Measurements from ENCODE around the gene FZR1. TPM values are rescaled to one million over a fixed set of nuclear protein-coding genes. Genes with fewer than 3 reads are reported as not detected.
A peak's percentile ranks its signal among the peaks of the same experiment; 100 is the strongest.

FZR1 gene
- total RNA-seq, 8 experiments from 2014 or later, result 15.8 to 33.6 (median 23.0) TPM

- 70 to 100% (median 93%) methylated on average over 1 to 6 of the region's 12 CpGs; no CpG with 5 or more reads in 3 of the 10 experiments for WGBS, 10 experiments
- Histone ChIP-seq H3K4me3 (no peak overlapping the region), H3K27ac (no peak overlapping the region), H3K4me1 (replicated peaks in 1 of 2) (peaks cover 0 to 2% of the 10 kb centered on the region in 2 donors)
- ATAC-seq (replicated peaks in 6 of 8), result no peak
- in situ Hi-C loops (cut with MboI; ENCODE audit: low pct_unique_long_range_greater_than_20kb in 2 of 9, low sequenced_read_pairs in 9 of 9, unreplicated experiment in 9 of 9), result no loop called here
Measured at GRCh38 chr19:3533563-3534216, 27.6 kb downstream of the FZR1 start.

DNA sequence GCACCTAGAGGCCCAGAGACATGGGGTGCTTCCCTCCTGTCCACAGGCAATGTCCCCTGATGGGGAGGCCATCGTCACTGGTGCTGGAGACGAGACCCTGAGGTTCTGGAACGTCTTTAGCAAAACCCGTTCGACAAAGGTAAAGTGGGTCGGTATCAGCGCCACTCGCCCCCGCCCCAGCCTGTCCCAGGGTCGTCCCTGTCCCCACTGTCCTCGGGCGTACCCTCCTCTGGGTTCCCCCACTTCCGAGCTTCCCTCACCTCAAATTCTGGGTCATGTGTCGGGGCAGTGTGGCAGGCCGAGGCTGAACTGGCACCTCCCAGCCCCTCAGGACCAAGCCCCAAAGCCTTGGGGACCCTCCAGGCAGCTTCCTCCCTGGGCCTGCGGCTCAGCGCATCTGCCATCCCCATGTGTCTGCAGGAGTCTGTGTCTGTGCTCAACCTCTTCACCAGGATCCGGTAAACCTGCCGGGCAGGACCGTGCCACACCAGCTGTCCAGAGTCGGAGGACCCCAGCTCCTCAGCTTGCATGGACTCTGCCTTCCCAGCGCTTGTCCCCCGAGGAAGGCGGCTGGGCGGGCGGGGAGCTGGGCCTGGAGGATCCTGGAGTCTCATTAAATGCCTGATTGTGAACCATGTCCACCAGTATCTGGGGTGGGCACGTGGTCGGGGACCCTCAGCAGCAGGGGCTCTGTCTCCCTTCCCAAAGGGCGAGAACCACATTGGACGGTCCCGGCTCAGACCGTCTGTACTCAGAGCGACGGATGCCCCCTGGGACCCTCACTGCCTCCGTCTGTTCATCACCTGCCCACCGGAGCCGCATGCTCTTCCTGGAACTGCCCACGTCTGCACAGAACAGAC, 28.5 kb downstream of the FZR1 start:
- H3K4me1 ChIP-seq (replicated peaks in 1 of 2), result peaks cover 0 to 11% of the 10 kb centered on the region in 2 donors
- H3K27ac ChIP-seq, result no peak overlapping the region
- WGBS, 10 experiments, result 79 to 90% (median 89%) methylated on average over 5 to 9 of the region's 38 CpGs; no CpG with 5 or more reads in 7 of the 10 experiments
- in situ Hi-C loops (cut with MboI; ENCODE audit: low pct_unique_long_range_greater_than_20kb in 2 of 9, low sequenced_read_pairs in 9 of 9, unreplicated experiment in 9 of 9), result no loop called here
- peak in 4 of 8 experiments; percentile 2 to 9 (median 4) for ATAC-seq (replicated peaks in 6 of 8)
- H3K4me3 ChIP-seq, result no peak overlapping the region

DNA sequence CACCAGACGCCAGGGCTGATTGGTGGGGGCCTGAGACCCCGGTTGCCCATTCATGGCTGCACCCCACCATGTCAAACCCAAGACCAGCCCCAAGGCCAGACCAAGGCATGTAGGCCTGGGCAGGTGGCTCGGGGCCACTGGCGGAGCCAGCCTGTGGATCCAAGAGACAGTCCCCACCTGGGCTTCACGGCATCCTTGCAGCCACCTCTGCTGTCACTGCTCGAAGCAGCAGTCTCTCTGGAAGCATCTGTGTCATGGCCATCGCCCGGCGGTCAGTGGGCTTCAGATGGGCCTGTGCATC, 29.1 kb downstream of the FZR1 start:
- 100% methylated on average over 1 to 3 of the region's 9 CpGs; no CpG with 5 or more reads in 7 of the 10 experiments for WGBS, 10 experiments
- Histone ChIP-seq H3K27ac (no peak overlapping the region), H3K4me3 (no peak overlapping the region), H3K4me1 (replicated peaks in 1 of 2) (peaks cover 0 to 11% of the 10 kb centered on the region in 2 donors)
- ATAC-seq (replicated peaks in 6 of 8), result peak in 1 of 8 experiments; percentile 1
- in situ Hi-C loops (cut with MboI; ENCODE audit: low pct_unique_long_range_greater_than_20kb in 2 of 9, low sequenced_read_pairs in 9 of 9, unreplicated experiment in 9 of 9), result no loop called here

DNA sequence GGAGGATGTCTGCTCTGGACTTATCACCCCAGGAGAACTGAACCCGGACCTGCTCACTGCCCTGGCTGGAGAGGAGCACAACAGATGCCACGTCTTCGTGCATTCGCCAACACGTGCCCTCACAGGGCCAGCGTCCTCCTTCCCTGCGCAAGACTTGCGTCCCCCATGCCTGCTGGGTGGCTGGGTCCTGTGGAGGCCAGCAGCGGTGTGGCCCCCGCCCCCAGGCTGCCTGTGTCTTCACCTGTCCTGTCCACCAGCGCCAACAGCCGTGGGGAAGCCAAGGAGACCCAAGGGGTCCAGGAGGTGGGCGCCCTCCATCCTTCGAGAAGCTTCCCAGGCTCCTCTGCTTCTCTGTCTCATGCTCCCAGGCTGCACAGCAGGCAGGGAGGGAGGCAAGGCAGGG, 29.5 kb downstream of the FZR1 start:
- 94 to 100% methylated on average over 3 to 7 of the region's 14 CpGs; no CpG with 5 or more reads in 8 of the 10 experiments for WGBS, 10 experiments

GRCh38 chr19:3535981-3536380, 29.9 kb downstream of the FZR1 start:
- Histone ChIP-seq H3K27ac (no peak overlapping the region), H3K4me1 (replicated peaks in 1 of 2) (peaks cover 0 to 11% of the 10 kb centered on the region in 2 donors), H3K4me3 (no peak overlapping the region)
- in situ Hi-C loops (cut with MboI; ENCODE audit: low pct_unique_long_range_greater_than_20kb in 2 of 9, low sequenced_read_pairs in 9 of 9, unreplicated experiment in 9 of 9), result no loop called here
- WGBS, 10 experiments, result 93 to 100% methylated on average over 2 to 3 of the region's 10 CpGs; no CpG with 5 or more reads in 8 of the 10 experiments
- ATAC-seq (replicated peaks in 6 of 8), result no peak

More for the DNA sequence above, 29.5 kb downstream of the FZR1 start:
- Histone ChIP-seq H3K27ac (no peak overlapping the region), H3K4me1 (replicated peaks in 1 of 2) (peaks cover 0 to 11% of the 10 kb centered on the region in 2 donors), H3K4me3 (no peak overlapping the region)
- in situ Hi-C loops (cut with MboI; ENCODE audit: low pct_unique_long_range_greater_than_20kb in 2 of 9, low sequenced_read_pairs in 9 of 9, unreplicated experiment in 9 of 9), result no loop called here
- ATAC-seq (replicated peaks in 6 of 8), result no peak

GRCh38 chr19:3536429-3537100, 30.5 kb downstream of the FZR1 start:
- Histone ChIP-seq H3K4me1 (replicated peaks in 1 of 2) (peaks cover 0 to 11% of the 10 kb centered on the region in 2 donors), H3K27ac (no peak overlapping the region), H3K4me3 (no peak overlapping the region)
- WGBS, 10 experiments, result 80 to 100% (median 83%) methylated on average over 1 to 3 of the region's 27 CpGs; no CpG with 5 or more reads in 6 of the 10 experiments
- in situ Hi-C loops (cut with MboI; ENCODE audit: low pct_unique_long_range_greater_than_20kb in 2 of 9, low sequenced_read_pairs in 9 of 9, unreplicated experiment in 9 of 9), result no loop called here
- ATAC-seq (replicated peaks in 6 of 8), result peak in 4 of 8 experiments; percentile 4 to 82 (median 20)

GRCh38 chr19:3537101-3537437, 31.0 kb downstream of the FZR1 start:
- Histone ChIP-seq H3K27ac (peak overlapping the region in 1 of 2 donors; percentile 42), H3K4me3 (no peak overlapping the region), H3K4me1 (replicated peaks in 1 of 2) (peaks cover 0 to 11% of the 10 kb centered on the region in 2 donors)
- WGBS, 10 experiments, result 75 to 80% methylated on average over 2 of the region's 13 CpGs; no CpG with 5 or more reads in 8 of the 10 experiments
- in situ Hi-C loops (cut with MboI; ENCODE audit: low pct_unique_long_range_greater_than_20kb in 2 of 9, low sequenced_read_pairs in 9 of 9, unreplicated experiment in 9 of 9), result no loop called here
- peak in 2 of 8 experiments; percentile 3 to 6 for ATAC-seq (replicated peaks in 6 of 8)

GRCh38 chr19:3537438-3538240, 31.5 kb downstream of the FZR1 start:
- Histone ChIP-seq H3K4me1 (replicated peaks in 1 of 2) (peaks cover 0 to 11% of the 10 kb centered on the region in 2 donors), H3K27ac (peak overlapping the region in 1 of 2 donors; percentile 42), H3K4me3 (no peak overlapping the region)
- peak in 7 of 8 experiments; percentile 1 to 13 (median 6) for ATAC-seq (replicated peaks in 6 of 8)
- in situ Hi-C loops (cut with MboI; ENCODE audit: low pct_unique_long_range_greater_than_20kb in 2 of 9, low sequenced_read_pairs in 9 of 9, unreplicated experiment in 9 of 9), result no loop called here
- 79 to 93% (median 83%) methylated on average over 1 to 5 of the region's 22 CpGs; no CpG with 5 or more reads in 6 of the 10 experiments for WGBS, 10 experiments

DNA sequence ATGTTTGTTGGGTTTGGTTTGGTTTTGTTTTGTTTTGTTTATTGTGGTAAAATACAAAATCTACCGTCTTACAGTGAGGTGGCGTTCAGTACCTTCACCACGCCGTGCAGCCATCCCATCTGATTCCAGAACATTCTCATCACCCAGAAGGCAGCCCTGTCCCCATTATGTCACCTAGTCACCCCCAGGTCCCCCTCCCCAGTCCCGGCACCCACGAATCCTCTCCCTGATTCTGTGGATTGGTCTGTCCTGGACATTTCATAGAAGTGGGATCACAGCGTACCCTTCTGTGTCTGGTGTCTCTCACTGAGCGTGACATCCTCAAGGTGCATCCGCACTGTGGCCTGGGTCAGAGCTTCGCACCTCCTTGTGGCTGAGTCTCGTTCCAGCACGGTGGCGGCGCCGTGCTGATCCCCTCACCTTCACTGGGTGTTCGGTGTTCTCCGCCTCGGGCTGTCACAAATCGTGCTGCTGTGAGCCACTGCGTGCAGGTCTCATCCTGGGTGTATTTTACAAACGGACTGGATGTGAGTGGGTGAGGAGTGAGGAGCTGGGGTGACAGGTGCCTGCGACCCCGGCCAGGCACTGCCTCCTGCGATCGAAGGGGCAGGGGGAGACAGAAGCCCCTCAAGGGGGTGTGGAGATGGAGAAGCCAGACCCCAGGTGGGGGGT, 32.3 kb downstream of the FZR1 start:
- Histone ChIP-seq H3K27ac (peak overlapping the region in 1 of 2 donors; percentile 70), H3K4me3 (no peak overlapping the region), H3K4me1 (replicated peaks in 1 of 2) (peaks cover 0 to 11% of the 10 kb centered on the region in 2 donors)
- WGBS, 10 experiments, result 80 to 96% (median 88%) methylated on average over 2 to 6 of the region's 25 CpGs; no CpG with 5 or more reads in 5 of the 10 experiments
- ATAC-seq (replicated peaks in 6 of 8), result peak in 4 of 8 experiments; percentile 2 to 13 (median 6)
- in situ Hi-C loops (cut with MboI; ENCODE audit: low pct_unique_long_range_greater_than_20kb in 2 of 9, low sequenced_read_pairs in 9 of 9, unreplicated experiment in 9 of 9), result no loop called here

DNA sequence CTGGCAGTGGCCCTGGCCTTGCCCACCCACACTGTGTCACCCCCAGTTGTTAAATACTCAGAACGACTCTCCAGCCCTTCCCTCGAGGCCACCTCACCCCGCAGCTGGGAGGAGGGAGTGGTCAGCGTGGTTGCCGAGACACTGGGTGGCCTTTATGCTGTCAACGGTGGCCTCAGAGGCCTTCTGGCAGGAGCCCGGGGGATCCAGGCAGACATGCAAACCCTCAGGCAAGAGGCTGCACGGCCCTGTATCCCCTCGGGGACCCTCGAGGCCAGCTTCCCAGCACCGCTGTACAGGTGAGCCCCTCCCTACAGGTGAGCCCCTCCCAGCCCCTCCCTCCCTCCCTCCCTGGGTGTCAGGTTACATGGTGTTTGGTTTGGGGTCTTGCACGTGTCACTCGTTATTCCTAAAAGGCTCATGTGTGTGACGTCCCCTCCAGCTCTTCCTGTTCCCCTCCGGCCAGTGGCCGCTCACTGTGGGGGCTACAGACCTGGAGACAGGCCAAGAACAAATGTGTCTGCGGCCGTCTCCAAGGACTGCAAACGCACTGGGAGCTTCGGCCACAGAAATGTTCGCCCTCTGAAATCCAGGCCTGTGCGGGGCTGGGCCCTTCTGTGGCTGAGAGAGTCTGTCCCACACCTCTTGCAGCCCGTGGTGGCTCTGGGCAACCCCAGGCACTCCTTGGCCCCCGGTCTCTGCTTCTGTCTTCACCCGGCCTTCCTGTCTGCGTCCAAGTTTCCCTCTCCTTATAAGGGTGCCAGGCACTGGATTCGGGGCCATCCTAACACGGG, 33.0 kb downstream of the FZR1 start, which contains the start of gene TEKTIP1:
Gene TEKTIP1 (plus strand): TSS at position 210 of the 791 bp plus-strand sequence. CDS start 4 bp downstream, at position 214.
- in situ Hi-C loops (cut with MboI; ENCODE audit: low pct_unique_long_range_greater_than_20kb in 2 of 9, low sequenced_read_pairs in 9 of 9, unreplicated experiment in 9 of 9), result no loop called here
- peak in 7 of 8 experiments; percentile 19 to 66 (median 34) for ATAC-seq (replicated peaks in 6 of 8)

GRCh38 chr19:3539756-3540118, 33.6 kb downstream of the FZR1 start:
- in situ Hi-C loops (cut with MboI; ENCODE audit: low pct_unique_long_range_greater_than_20kb in 2 of 9, low sequenced_read_pairs in 9 of 9, unreplicated experiment in 9 of 9), result no loop called here
- H3K27ac ChIP-seq, result no peak overlapping the region
- WGBS, 10 experiments, result 83 to 100% methylated on average over 1 of the region's 1 CpG; no CpG with 5 or more reads in 8 of the 10 experiments
- H3K4me1 ChIP-seq (replicated peaks in 1 of 2), result peaks cover 0 to 11% of the 10 kb centered on the region in 2 donors
- no peak for ATAC-seq (replicated peaks in 6 of 8)
- no peak overlapping the region for H3K4me3 ChIP-seq

More for the DNA sequence above, 33.0 kb downstream of the FZR1 start, which contains the start of gene TEKTIP1:
- WGBS, 10 experiments, result 13 to 100% (median 60%) methylated on average over 2 to 7 of the region's 28 CpGs; no CpG with 5 or more reads in 4 of the 10 experiments
- no peak within 1 kb of the TSS for H3K4me3 ChIP-seq
- peaks cover 0 to 11% of the 10 kb centered on the region in 2 donors for H3K4me1 ChIP-seq (replicated peaks in 1 of 2)
- H3K27ac ChIP-seq, result peak within 1 kb of the TSS in 1 of 2 donors; percentile 70

Data from motor neuron (in vitro differentiated cells).